GM11168 (cell line): ENCODE results near the gene BID.

ENCODE experiments used
- in situ Hi-C: fragments of 300-500 bp; cut with MboI; formaldehyde crosslinking; loops from one replicate; pipeline ENCODE4 v1.12.0; 2022; ENCODE audit warnings: low sequenced_read_pairs; ENCODE audit not compliant: unreplicated experiment

Gene BID

GRCh38 chr22:17743661-17744411, 30.4 kb downstream of the BID start:
- in situ Hi-C loops = loop anchor here (10.0 kb wide), 1 partner anchor 51 kb away; no protein-coding TSS in a partner anchor

GRCh38 chr22:17742527-17742902, 31.8 kb downstream of the BID start:
- in situ Hi-C loops = loop anchor here (10.0 kb wide), 1 partner anchor 52 kb away; no protein-coding TSS in a partner anchor

- in situ Hi-C loops = loop anchor here (10.0 kb wide), 1 partner anchor 53 kb away; no protein-coding TSS in a partner anchor
Observed at GRCh38 chr22:17741866-17742526, 32.3 kb downstream of the BID start.

- in situ Hi-C loops = no loop called here
Observed at GRCh38 chr22:17739196-17739975, 34.9 kb downstream of the BID start.

GRCh38 chr22:17738386-17739128, 35.7 kb downstream of the BID start:
- in situ Hi-C loops = no loop called here

- in situ Hi-C loops = no loop called here
Observed at GRCh38 chr22:17734187-17734586, 40.1 kb downstream of the BID start.

GRCh38 chr22:17733466-17733865, 40.8 kb downstream of the BID start:
- in situ Hi-C loops = no loop called here

- in situ Hi-C loops = no loop called here
Observed at GRCh38 chr22:17732251-17732854, 41.9 kb downstream of the BID start.

- in situ Hi-C loops = no loop called here
Observed at GRCh38 chr22:17729561-17729960, 44.7 kb downstream of the BID start.

- in situ Hi-C loops = no loop called here
Observed at GRCh38 chr22:17728786-17729185, 45.5 kb downstream of the BID start.

GRCh38 chr22:17726928-17727897, 47.1 kb downstream of the BID start:
- in situ Hi-C loops = no loop called here

- in situ Hi-C loops = no loop called here
Observed at GRCh38 chr22:17726006-17726927, 48.0 kb downstream of the BID start.

- in situ Hi-C loops = no loop called here
Observed at GRCh38 chr22:17725500-17725796, 48.8 kb downstream of the BID start.

- in situ Hi-C loops = no loop called here
Observed at GRCh38 chr22:17724678-17725499, 49.4 kb downstream of the BID start.

- in situ Hi-C loops = no loop called here
Observed at GRCh38 chr22:17724241-17724640, 50.0 kb downstream of the BID start.

GRCh38 chr22:17719911-17720310, 54.4 kb downstream of the BID start:
- in situ Hi-C loops = no loop called here

- in situ Hi-C loops = no loop called here
Observed at GRCh38 chr22:17717708-17718107, 56.6 kb downstream of the BID start.
